ENCODE results near the gene LMOD2.

Gene LMOD2

DNA sequence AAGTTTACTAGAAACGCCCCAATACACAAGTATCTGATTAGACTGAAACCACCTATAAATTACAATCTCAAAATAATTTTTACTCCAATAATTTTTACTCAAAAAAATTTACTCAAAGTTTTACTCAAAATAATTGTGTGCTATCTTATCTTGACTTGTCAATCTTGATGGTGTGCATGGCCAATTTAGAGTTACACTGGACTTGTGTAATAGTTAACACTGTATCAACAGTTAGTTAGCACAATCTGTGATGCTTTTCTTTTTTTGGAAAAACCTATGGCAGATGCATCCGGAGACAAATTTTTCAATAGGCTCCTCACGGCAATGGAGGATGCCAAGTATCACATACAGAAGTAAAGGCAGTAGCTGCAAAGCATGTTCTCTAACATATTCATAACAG is 24.9 kb downstream of the LMOD2 start:
- DNase-seq (ENCODE audit: low spot score): no peak
- no peak for TF ChIP-seq CTCF (IDR thresholded peaks at IDR 0.05; ENCODE audit: borderline replicate concordance, control extremely low read depth, extremely low read depth, insufficient read depth, missing control alignments)
- in situ Hi-C loops (cut with MboI; ENCODE audit: low sequenced_read_pairs, unreplicated experiment): loop anchor here (25.0 kb wide), 1 partner anchor 182 kb away; no protein-coding TSS in a partner anchor

- DNase-seq (ENCODE audit: low spot score): no peak
- in situ Hi-C loops (cut with MboI; ENCODE audit: low sequenced_read_pairs, unreplicated experiment): loop anchor here (25.0 kb wide), 1 partner anchor 181 kb away; no protein-coding TSS in a partner anchor
- no peak for TF ChIP-seq CTCF (IDR thresholded peaks at IDR 0.05; ENCODE audit: borderline replicate concordance, control extremely low read depth, extremely low read depth, insufficient read depth, missing control alignments)
These were observed 25.9 kb downstream of the LMOD2 start for GRCh38 chr7:123681561-123681960.

- in situ Hi-C loops (cut with MboI; ENCODE audit: low sequenced_read_pairs, unreplicated experiment): loop anchor here (25.0 kb wide), 1 partner anchor 180 kb away; no protein-coding TSS in a partner anchor
- DNase-seq (ENCODE audit: low spot score): no peak
- peak; percentile 48 for TF ChIP-seq CTCF (IDR thresholded peaks at IDR 0.05; ENCODE audit: borderline replicate concordance, control extremely low read depth, extremely low read depth, insufficient read depth, missing control alignments)
These were observed 27.0 kb downstream of the LMOD2 start for GRCh38 chr7:123682690-123683089.

DNA sequence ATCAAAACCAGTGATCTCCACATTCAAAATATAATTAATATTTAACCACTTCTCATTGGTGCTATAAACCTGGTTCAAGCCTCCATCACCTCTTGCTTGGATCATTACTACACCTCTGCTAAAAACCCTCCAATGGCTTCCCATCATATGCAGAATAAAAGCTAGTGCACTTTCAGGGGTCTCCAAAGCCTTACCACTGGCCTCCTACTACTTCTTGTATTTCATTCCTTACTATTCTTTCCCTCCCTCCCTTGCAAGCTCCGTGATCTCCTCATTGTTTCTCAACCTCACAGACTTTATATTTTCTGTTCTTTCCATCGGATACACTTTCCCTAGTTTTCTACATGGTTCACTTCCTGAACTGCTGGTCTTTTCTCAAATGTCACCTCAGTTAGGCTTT is 31.5 kb downstream of the LMOD2 start:
- in situ Hi-C loops (cut with MboI; ENCODE audit: low sequenced_read_pairs, unreplicated experiment): loop anchor here (25.0 kb wide), 1 partner anchor 175 kb away; no protein-coding TSS in a partner anchor
- no peak for DNase-seq (ENCODE audit: low spot score)
- TF ChIP-seq CTCF (IDR thresholded peaks at IDR 0.05; ENCODE audit: borderline replicate concordance, control extremely low read depth, extremely low read depth, insufficient read depth, missing control alignments): no peak

DNA sequence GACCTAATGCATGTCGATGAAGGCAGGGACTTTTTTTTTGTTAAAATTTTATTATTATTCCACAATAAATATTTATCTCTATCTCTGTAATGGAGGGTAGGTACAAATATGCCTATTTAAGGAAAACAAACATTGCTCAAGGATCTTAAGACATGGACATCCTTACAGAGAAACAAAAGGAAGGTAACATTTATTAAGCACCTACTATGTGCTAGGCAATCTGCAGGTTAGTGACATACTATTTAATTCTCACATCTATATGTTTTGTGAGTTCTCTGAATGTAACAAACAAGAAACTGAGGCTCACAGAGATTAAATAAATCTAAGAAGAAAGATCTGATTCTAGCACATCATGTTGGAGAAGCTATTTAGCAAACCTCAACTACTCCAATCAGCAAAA is 32.1 kb downstream of the LMOD2 start:
- no peak for TF ChIP-seq CTCF (IDR thresholded peaks at IDR 0.05; ENCODE audit: borderline replicate concordance, control extremely low read depth, extremely low read depth, insufficient read depth, missing control alignments)
- in situ Hi-C loops (cut with MboI; ENCODE audit: low sequenced_read_pairs, unreplicated experiment): loop anchor here (25.0 kb wide), 1 partner anchor 175 kb away; no protein-coding TSS in a partner anchor
- DNase-seq (ENCODE audit: low spot score): no peak

DNA sequence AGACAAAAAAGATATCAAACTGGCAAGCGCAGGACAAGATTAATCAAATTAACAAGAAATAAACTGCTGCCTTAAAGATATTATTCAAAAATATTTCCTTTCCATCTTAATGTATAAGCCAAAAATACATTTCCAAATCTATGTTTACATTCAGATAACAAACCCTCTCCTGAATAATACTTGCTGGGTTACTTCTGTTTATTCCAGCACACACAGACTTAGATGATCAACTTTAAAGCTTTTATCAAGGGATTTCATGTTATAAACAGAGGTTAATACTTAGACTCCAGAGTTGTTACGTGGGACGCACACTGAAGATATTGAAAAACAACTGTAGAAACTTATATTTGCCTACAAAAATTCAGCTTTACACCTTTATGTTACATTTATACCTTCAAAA is 33.6 kb downstream of the LMOD2 start:
- in situ Hi-C loops (cut with MboI; ENCODE audit: low sequenced_read_pairs, unreplicated experiment): loop anchor here (25.0 kb wide), 1 partner anchor 173 kb away; no protein-coding TSS in a partner anchor
- no peak for TF ChIP-seq CTCF (IDR thresholded peaks at IDR 0.05; ENCODE audit: borderline replicate concordance, control extremely low read depth, extremely low read depth, insufficient read depth, missing control alignments)
- DNase-seq (ENCODE audit: low spot score): no peak
